Common myeloid progenitor, CD34-positive (primary cell): ENCODE measurements around the gene TENM4.

Source experiments
- CTCF ChIA-PET: fragments of 350-600 bp; sonication (Branson Sonifier 250); formaldehyde crosslinking; loops from one replicate; lab custom pipeline; 2021; ENCODE audit warnings: antibody characterized with exemption; lab: Charles Lee
- POLR2A ChIA-PET: fragments of 350-600 bp; sonication (Branson Sonifier 250); formaldehyde crosslinking; loops from one replicate; lab custom pipeline; 2021; ENCODE audit warnings: antibody characterized with exemption; lab: Charles Lee
- DNase-seq, 3 donors: peaks; one replicate each; pipeline versions ENCODE4 v3.0.0 to v3.0.0-alpha.2; 2013
- H3K27ac ChIP-seq, 2 experiments: 1 replicate in 1 of 2; 2 replicates in 1 of 2; pipeline ENCODE4 v1.7.0; 2013; ENCODE audit warnings: inconsistent platforms in 2 of 2, low read length in 2 of 2, mild to moderate bottlenecking in 2 of 2, low read depth in 1 of 2, moderate library complexity in 1 of 2; ENCODE audit not compliant: severe bottlenecking in 2 of 2, insufficient read depth in 1 of 2, poor library complexity in 1 of 2
- H3K27me3 ChIP-seq, 5 experiments: replicated peaks in 2 of 5; 1 replicate in 3 of 5; 2 replicates in 2 of 5; pipeline versions ENCODE4 v1.6.1 to v1.7.0; 2013; ENCODE audit warnings: low read length in 4 of 5, mild to moderate bottlenecking in 2 of 5, moderate library complexity in 2 of 5, inconsistent platforms in 1 of 5; ENCODE audit not compliant: insufficient read depth in 5 of 5, control insufficient read depth in 4 of 5
- H3K36me3 ChIP-seq, 4 experiments: 1 replicate in 2 of 4; 2 replicates in 2 of 4; pipeline versions ENCODE4 v1.6.1 to v1.7.0; 2013; ENCODE audit warnings: low read length in 3 of 4, control low read depth in 1 of 4, mild to moderate bottlenecking in 1 of 4; ENCODE audit not compliant: control insufficient read depth in 4 of 4, insufficient read depth in 4 of 4
- H3K4me1 ChIP-seq, 4 experiments: 1 replicate in 3 of 4; 2 replicates in 1 of 4; pipeline versions ENCODE4 v1.6.1 to v1.7.1; 2013; ENCODE audit warnings: low read length in 3 of 4, mild to moderate bottlenecking in 3 of 4, control low read depth in 1 of 4, inconsistent platforms in 1 of 4, moderate library complexity in 1 of 4; ENCODE audit not compliant: control insufficient read depth in 4 of 4, insufficient read depth in 4 of 4; ENCODE audit errors: control extremely low read depth in 1 of 4
- H3K4me3 ChIP-seq, 7 experiments: 1 replicate in 4 of 7; 2 replicates in 3 of 7; pipeline versions ENCODE4 v1.5.1 to v1.7.0; 2013; ENCODE audit warnings: mild to moderate bottlenecking in 7 of 7, low read length in 6 of 7, moderate library complexity in 6 of 7, inconsistent platforms in 2 of 7, low read depth in 2 of 7, control low read depth in 1 of 7; ENCODE audit not compliant: insufficient read depth in 4 of 7, control insufficient read depth in 1 of 7; ENCODE audit errors: extremely low read depth in 1 of 7
- H3K9me3 ChIP-seq, 5 experiments: 1 replicate in 4 of 5; 2 replicates in 1 of 5; pipeline versions ENCODE4 v1.6.1 to v1.7.1; 2013; ENCODE audit warnings: low read length in 4 of 5, mild to moderate bottlenecking in 2 of 5, inconsistent platforms in 1 of 5, low read depth in 1 of 5, moderate library complexity in 1 of 5; ENCODE audit not compliant: control insufficient read depth in 4 of 5, insufficient read depth in 2 of 5; ENCODE audit errors: control extremely low read depth in 1 of 5
- WGBS: methylation state at CpG from one replicate; pipeline ENCODE4 v1.1.5; 2013; ENCODE audit not compliant: insufficient coverage; 5-methylcytosine and 5-hydroxymethylcytosine counted together

Gene TENM4

GRCh38 chr11:79449040-79449439 lies 8.2 kb upstream of the TENM4 start:
- peaks cover 0 to 40% (median 13%) of the 10 kb centered on the region in 5 experiments for H3K27me3 ChIP-seq
- H3K4me3 ChIP-seq: no peak overlapping the region
- no peak for DNase-seq
- ChIA-PET POLR2A (no interaction called here), CTCF (no interaction called here)
- 75% methylated on average over 4 of the region's 5 CpGs for WGBS
- peaks cover 0 to 2% (median 0%) of the 10 kb centered on the region in 5 experiments for H3K9me3 ChIP-seq
- no peak overlapping the region for H3K27ac ChIP-seq
- H3K4me1 ChIP-seq: no peaks in the 10 kb centered on the region
- no peaks in the 10 kb centered on the region for H3K36me3 ChIP-seq

- H3K36me3 ChIP-seq: no peaks in the 10 kb centered on the region
- 33% methylated on average over 3 of the region's 5 CpGs for WGBS
- ChIA-PET CTCF (no interaction called here), POLR2A (no interaction called here)
- peaks cover 0 to 4% (median 0%) of the 10 kb centered on the region in 5 experiments for H3K9me3 ChIP-seq
- no peaks in the 10 kb centered on the region for H3K4me1 ChIP-seq
- H3K27ac ChIP-seq: no peak overlapping the region
- H3K4me3 ChIP-seq: no peak overlapping the region
- DNase-seq: no peak
- H3K27me3 ChIP-seq: peaks cover 0 to 51% (median 21%) of the 10 kb centered on the region in 5 experiments
These were observed 6.4 kb upstream of the TENM4 start for GRCh38 chr11:79447038-79447786.

- CTCF ChIA-PET: no interaction called here
- no peaks in the 10 kb centered on the region for H3K36me3 ChIP-seq
- peaks cover 0 to 15% (median 7%) of the 10 kb centered on the region in 4 experiments for H3K4me1 ChIP-seq
- DNase-seq: no peak
- H3K9me3 ChIP-seq: peaks cover 0 to 4% (median 0%) of the 10 kb centered on the region in 5 experiments
- H3K27me3 ChIP-seq: peaks cover 0 to 72% (median 22%) of the 10 kb centered on the region in 5 experiments
- no peak overlapping the region for H3K27ac ChIP-seq
- POLR2A ChIA-PET: no interaction called here
- no peak overlapping the region for H3K4me3 ChIP-seq
- 14% methylated on average over 1 of the region's 1 CpG for WGBS
These were observed 4.1 kb upstream of the TENM4 start for GRCh38 chr11:79444923-79445322.

- peak; percentile 37 to 75 (median 69) for DNase-seq
- WGBS: under 1% methylated on average over 10 of the region's 10 CpGs
- POLR2A ChIA-PET: no interaction called here
- H3K27ac ChIP-seq: no peak overlapping the region
- peaks cover 0 to 45% (median 13%) of the 10 kb centered on the region in 4 experiments for H3K4me1 ChIP-seq
- no peaks in the 10 kb centered on the region for H3K36me3 ChIP-seq
- H3K27me3 ChIP-seq: peaks cover under 1 to 98% (median 34%) of the 10 kb centered on the region in 5 experiments
- peak overlapping the region in 2 of 7 experiments; percentile 37 to 59 for H3K4me3 ChIP-seq
- peaks cover 0 to 4% (median 0%) of the 10 kb centered on the region in 5 experiments for H3K9me3 ChIP-seq
- CTCF ChIA-PET: no interaction called here
These were observed 638 bp upstream of the TENM4 start for GRCh38 chr11:79441461-79441875.

- POLR2A ChIA-PET: no interaction called here
- DNase-seq: peak in 2 of 3 donors; percentile 15 to 39
- H3K27ac ChIP-seq: no peak overlapping the region
- peaks cover 0 to 2% (median 0%) of the 10 kb centered on the region in 5 experiments for H3K9me3 ChIP-seq
- 1% methylated on average over 40 of the region's 72 CpGs for WGBS
- peaks cover 0 to 45% (median 13%) of the 10 kb centered on the region in 4 experiments for H3K4me1 ChIP-seq
- peak overlapping the region in 5 of 7 experiments; percentile 6 to 59 (median 37) for H3K4me3 ChIP-seq
- H3K36me3 ChIP-seq: no peaks in the 10 kb centered on the region
- CTCF ChIA-PET: interaction anchor here (1.7 kb wide), 1 partner anchor 39 kb away, joined by 5 read pairs; no protein-coding TSS in a partner anchor
- H3K27me3 ChIP-seq: peaks cover 11 to 100% (median 48%) of the 10 kb centered on the region in 5 experiments
These were observed 802 bp downstream of the TENM4 start for GRCh38 chr11:79439886-79440570.

- Histone ChIP-seq H3K9me3 (peaks cover 0 to 2% (median 0%) of the 10 kb centered on the region in 5 experiments), H3K27ac (no peak overlapping the region), H3K27me3 (peaks cover 11 to 100% (median 43%) of the 10 kb centered on the region in 5 experiments), H3K4me3 (peak overlapping the region in 2 of 7 experiments; percentile 1 to 23), H3K36me3 (no peaks in the 10 kb centered on the region), H3K4me1 (peaks cover 0 to 45% (median 13%) of the 10 kb centered on the region in 4 experiments)
- peak in 2 of 3 donors; percentile 4 to 8 for DNase-seq
- WGBS: 3% methylated on average over 13 of the region's 24 CpGs
- ChIA-PET CTCF (interaction anchor here (1.7 kb wide), 1 partner anchor 38 kb away, joined by 5 read pairs; no protein-coding TSS in a partner anchor), POLR2A (no interaction called here)
These were observed 1.4 kb downstream of the TENM4 start for GRCh38 chr11:79439410-79439885.
